GM12878 (cell line): Measurements from ENCODE around the gene RPLP1.

Experiments used
- BACH1 ChIP-seq: fragments of 450-650 bp; IDR thresholded peaks from 2 replicates; pipeline ENCODE4 v1.6.1; 2017; ENCODE audit warnings: mild to moderate bottlenecking, borderline replicate concordance
- BCLAF1 ChIP-seq: fragments of 450-650 bp; IDR thresholded peaks from 2 replicates; pipeline ENCODE4 v1.6.1; 2017; ENCODE audit warnings: antibody characterized with exemption, mild to moderate bottlenecking, moderate library complexity
- CHD2 ChIP-seq: IDR thresholded peaks from 2 replicates; pipeline ENCODE4 v1.6.1; 2011; ENCODE audit warnings: low read depth, low read length, improper control_type of control experiment, borderline replicate concordance
- CTCF ChIP-seq, 3 experiments: IDR thresholded peaks in 2 of 3; conservative IDR thresholded peaks in 1 of 3; 2 replicates each; pipeline ENCODE4 v1.5.1; 2011; ENCODE audit warnings: low read depth in 3 of 3, low read length in 3 of 3, mild to moderate bottlenecking in 3 of 3, control low read depth in 2 of 3, moderate library complexity in 2 of 3, inconsistent platforms in 1 of 3, mixed read lengths in 1 of 3; ENCODE audit not compliant: control insufficient read depth in 2 of 3, insufficient read depth in 1 of 3; ENCODE audit errors: extremely low read depth in 1 of 3
- E2F4 ChIP-seq: IDR thresholded peaks from 2 replicates; pipeline ENCODE4 v1.6.1; 2012; ENCODE audit warnings: low read depth, low read length, improper control_type of control experiment
- ELK1 ChIP-seq: IDR thresholded peaks from 2 replicates; pipeline ENCODE4 v1.6.1; 2012; ENCODE audit warnings: low read depth, low read length, improper control_type of control experiment
- EP300 ChIP-seq, 2 experiments: fragments of 150-350 bp in 1 of 2; IDR thresholded peaks; 2 replicates each; pipeline ENCODE4 v1.6.1; 2011 to 2012; ENCODE audit warnings: low read depth in 2 of 2, low read length in 2 of 2, borderline replicate concordance in 1 of 2, improper control_type of control experiment in 1 of 2, inconsistent platforms in 1 of 2; ENCODE audit not compliant: control insufficient read depth in 1 of 2
- GABPA ChIP-seq: IDR thresholded peaks from 2 replicates; pipeline ENCODE4 v1.6.1; 2014; ENCODE audit warnings: antibody characterized with exemption, low read depth, mild to moderate bottlenecking, inconsistent platforms
- LARP7 ChIP-seq: fragments of 450-650 bp; IDR thresholded peaks from 2 replicates; pipeline ENCODE4 v1.6.1; 2017; ENCODE audit warnings: mild to moderate bottlenecking
- PAX5 ChIP-seq: IDR thresholded peaks from 2 replicates; pipeline ENCODE4 v1.6.1; 2011; ENCODE audit warnings: low read depth, low read length, borderline replicate concordance
- POLR2AphosphoS5 ChIP-seq: IDR thresholded peaks from 2 replicates; pipeline ENCODE4 v1.6.1; 2011; ENCODE audit warnings: mild to moderate bottlenecking, low read length, inconsistent platforms
- USF1 ChIP-seq: IDR thresholded peaks from 2 replicates; pipeline ENCODE4 v1.6.1; 2011; ENCODE audit warnings: borderline replicate concordance, low read depth, mild to moderate bottlenecking, moderate library complexity, mixed read lengths, low read length; ENCODE audit not compliant: insufficient read depth; ENCODE audit errors: extremely low read length
- ZNF592 ChIP-seq: fragments of 450-650 bp; IDR thresholded peaks from 2 replicates; pipeline ENCODE4 v1.6.1; 2017; ENCODE audit warnings: mild to moderate bottlenecking, moderate library complexity
- ZZZ3 ChIP-seq: IDR thresholded peaks from 2 replicates; pipeline ENCODE4 v1.6.1; 2011; ENCODE audit warnings: low read depth; ENCODE audit not compliant: control insufficient read depth, insufficient read length

GRCh38 chr15:69489073-69489571 lies 36.5 kb downstream of the RPLP1 start:
- TF ChIP-seq PAX5 = no peak
- no peak for TF ChIP-seq BACH1
- TF ChIP-seq LARP7 = no peak
- no peak for TF ChIP-seq ZZZ3
- TF ChIP-seq CHD2 = no peak
- TF ChIP-seq EP300 (IDR thresholded peaks at IDR 0.05; ENCODE audit: borderline replicate concordance in 1 of 2, control insufficient read depth in 1 of 2, low read depth in 2 of 2, low read length in 2 of 2) = no peak
- no peak for TF ChIP-seq BCLAF1
- no peak for TF ChIP-seq ELK1
- no peak for TF ChIP-seq GABPA
- TF ChIP-seq USF1 = no peak
- no peak for TF ChIP-seq ZNF592
- TF ChIP-seq POLR2AphosphoS5 = no peak
- TF ChIP-seq E2F4 = no peak
- no peak for TF ChIP-seq CTCF (IDR thresholded peaks at IDR 0.05 in 2 of 3, conservative IDR thresholded peaks at IDR 0.05 in 1 of 3; ENCODE audit: control insufficient read depth in 2 of 3, extremely low read depth in 1 of 3, insufficient read depth in 1 of 3, low read depth in 3 of 3, low read length in 3 of 3)
